Stimulated activated CD8-positive, alpha-beta memory T cell treated with anti-CD3 and anti-CD28 coated beads, Interleukin-7, amount 100 ng/mL, for 4 hours (primary cell): Measurements from ENCODE around the gene CPNE8.

Source experiments
- DNase-seq, 2 donors: peaks; one replicate each; pipeline ENCODE4 v3.0.0-alpha.2; 2020; ENCODE audit warnings: low read depth in 2 of 2

Gene CPNE8

DNA sequence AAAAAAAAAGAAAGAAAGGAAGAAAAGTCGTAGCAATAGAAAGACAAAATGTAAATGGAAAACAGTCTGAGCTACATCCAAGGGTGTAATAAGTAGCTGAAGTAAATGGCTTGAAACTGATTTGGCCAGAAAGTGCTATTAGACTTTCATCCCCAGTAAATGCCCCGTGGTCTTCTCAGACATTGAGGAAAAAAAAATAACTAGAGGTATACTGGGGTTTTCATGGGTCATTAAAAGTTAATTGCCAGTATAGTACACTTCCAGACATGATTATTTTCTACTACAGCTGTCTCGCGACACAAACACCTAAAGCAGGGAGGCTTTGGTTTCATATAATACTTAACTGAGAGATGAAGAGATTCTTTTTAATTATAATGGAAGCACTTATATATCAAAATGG is 271.9 kb downstream of the CPNE8 start:
- no peak for DNase-seq

DNA sequence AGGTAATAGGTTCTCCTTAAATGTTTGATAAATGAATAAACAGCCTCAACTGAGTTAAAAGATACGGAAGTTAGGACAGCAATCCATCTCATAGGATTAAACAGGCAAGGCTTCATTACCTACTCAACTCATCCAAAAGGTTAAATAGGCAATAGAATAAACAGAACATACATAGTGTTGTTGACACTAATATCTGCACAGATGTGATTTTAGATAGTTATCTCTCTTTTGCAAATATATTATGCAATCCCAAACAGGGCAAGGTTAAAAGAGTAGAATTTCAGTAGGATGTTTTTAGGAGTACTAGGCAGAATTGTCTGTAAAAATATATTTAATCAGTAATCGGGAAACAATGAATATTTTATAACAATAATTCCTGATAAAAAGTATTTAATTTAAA is 276.3 kb downstream of the CPNE8 start:
- no peak for DNase-seq

DNA sequence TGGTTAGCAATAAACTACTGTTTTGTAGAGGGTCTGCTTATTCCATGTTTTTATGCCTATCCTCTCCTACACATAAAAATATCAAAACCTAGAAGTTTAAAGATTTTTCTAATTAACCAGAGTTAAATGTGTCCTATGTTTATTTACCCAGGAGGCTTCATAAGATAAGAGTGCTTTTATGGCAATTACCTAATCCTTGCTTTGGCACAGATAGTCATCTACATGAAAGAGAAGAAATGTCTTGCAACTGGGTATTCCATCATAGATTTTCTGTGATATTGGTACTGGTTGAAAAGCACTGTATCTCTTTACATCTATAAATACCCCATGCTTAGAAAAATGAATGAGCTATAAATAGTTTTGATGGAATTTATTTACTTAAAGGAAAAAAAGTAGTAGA is 277.1 kb downstream of the CPNE8 start:
- DNase-seq = no peak

DNA sequence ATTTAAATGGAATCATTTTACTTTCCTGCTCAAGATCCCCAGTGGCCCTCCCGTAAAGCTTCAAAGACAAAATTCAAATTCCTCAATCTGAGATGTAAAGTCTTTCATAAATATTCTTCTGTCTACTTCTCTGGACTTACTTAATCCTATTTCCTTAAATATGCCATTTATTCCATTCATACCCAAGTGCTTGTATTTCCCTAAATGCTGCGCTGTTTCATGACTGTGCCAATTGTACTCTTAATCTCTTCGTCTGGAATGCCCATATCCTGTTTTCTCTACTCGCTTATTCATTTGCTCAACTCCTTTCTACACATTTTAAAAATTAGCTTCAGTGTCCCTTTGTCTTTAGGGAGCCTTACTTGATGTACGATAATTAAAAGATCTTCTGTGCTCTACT is 280.1 kb downstream of the CPNE8 start:
- no peak for DNase-seq

DNA sequence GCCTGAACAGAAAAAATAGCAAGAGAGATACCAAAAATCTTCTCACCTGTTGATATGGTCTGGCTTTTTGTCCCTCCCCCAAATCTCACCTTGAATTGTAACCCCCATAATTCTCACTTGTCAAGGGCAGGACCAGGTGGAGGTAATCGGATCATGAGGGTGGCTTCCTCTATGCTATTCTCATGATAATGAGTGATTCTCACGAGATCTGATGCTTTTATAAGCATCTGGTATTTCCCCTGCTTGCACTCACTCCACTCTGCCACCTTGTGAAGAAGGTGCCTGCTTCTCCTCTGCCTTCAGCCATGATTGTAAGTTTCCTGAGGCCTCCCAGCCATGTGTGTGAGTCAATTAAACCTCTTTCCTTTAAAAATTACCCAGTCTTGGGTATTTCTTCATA is 291.2 kb downstream of the CPNE8 start:
- DNase-seq = no peak

DNA sequence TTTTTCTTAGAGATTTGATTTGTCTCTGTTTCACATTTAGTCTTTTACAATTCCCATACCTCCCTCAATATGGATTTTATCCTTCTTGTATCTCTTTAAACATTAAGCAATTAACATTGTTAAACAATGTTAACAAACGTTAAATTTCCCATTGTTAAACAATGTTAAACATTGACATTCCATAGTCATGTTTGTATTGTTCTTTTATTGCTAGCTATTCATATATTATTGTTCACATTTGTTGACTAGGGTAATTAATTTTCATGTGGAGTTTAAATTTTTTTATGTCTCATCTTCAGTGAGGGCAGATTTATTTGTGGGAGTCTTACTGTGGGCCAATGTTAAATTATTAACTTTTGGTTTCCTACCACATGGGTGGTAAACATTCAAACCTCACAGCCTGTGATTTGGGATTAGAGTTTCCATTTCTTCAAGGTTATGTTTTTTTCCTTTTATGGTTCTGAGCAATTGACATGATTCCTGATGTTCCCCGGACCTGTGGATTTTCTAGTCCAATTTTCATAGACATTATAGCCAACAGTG is 294.5 kb downstream of the CPNE8 start:
- no peak for DNase-seq

DNA sequence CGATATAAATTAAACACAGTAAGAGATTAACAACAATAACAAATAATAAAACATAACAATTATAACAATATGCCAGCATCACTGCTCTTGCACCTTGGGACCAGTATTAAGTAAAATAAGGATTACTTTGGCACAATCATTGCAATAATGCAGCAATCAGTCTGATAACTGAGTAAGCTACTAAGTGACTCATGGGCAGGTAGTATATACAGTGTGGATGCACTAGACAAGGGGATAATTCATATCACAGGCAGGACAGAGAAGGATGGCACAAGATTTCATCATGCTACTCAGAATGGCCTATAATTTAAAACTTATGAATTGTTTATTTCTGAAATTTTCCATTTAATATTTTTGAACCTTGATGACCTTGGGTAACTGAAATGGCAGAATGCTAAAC is 298.1 kb downstream of the CPNE8 start:
- no peak for DNase-seq
